Stimulated activated CD8-positive, alpha-beta memory T cell treated with anti-CD3 and anti-CD28 coated beads, Interleukin-4, amount 100 ng/mL, for 1 hour (primary cell): ENCODE data around the gene TRIM40.

Source experiments
- DNase-seq, 2 donors: peaks; one replicate each; pipeline ENCODE4 v3.0.0-alpha.2; 2020; ENCODE audit warnings: low read depth in 2 of 2, low spot score in 1 of 2

TRIM40 gene

DNA sequence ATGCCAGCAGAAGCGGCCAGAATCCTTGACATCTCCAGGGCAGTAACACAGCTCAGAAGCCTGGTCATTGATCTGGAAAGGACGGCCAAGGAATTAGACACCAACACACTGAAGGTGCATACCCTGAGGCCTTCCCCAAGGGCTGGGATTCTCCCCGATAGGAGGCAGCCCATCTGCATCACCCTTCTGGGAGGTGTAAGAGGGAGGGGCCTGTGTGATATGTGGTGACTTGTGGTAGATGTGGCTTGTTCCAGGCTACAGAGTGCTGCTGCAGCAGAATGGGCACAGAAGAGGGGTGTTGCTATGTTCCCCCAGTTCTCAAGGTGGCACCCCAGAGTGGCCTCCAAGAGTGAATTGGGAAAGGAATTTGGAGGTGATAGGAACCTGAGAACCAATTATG lies 11.2 kb downstream of the TRIM40 start:
- DNase-seq: no peak

DNA sequence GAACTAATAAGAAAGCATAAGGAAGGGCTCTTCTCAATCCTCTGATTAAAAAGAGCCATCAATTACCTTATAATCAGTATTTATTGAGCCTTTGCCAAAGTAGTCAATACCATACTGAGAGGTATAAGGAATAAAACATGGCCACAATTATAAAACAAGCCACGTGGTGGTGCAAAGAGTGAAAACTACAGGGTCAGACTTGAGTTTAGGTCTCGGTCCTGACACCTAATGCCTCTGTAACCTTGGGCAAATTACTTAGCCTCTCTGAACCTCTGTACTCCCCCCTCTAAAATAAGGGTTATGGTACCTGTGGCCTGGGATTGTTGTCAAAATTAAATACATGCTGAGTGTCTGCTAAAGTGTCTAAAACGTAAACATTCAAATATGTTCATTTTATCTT lies 13.3 kb downstream of the TRIM40 start:
- DNase-seq: no peak

DNA sequence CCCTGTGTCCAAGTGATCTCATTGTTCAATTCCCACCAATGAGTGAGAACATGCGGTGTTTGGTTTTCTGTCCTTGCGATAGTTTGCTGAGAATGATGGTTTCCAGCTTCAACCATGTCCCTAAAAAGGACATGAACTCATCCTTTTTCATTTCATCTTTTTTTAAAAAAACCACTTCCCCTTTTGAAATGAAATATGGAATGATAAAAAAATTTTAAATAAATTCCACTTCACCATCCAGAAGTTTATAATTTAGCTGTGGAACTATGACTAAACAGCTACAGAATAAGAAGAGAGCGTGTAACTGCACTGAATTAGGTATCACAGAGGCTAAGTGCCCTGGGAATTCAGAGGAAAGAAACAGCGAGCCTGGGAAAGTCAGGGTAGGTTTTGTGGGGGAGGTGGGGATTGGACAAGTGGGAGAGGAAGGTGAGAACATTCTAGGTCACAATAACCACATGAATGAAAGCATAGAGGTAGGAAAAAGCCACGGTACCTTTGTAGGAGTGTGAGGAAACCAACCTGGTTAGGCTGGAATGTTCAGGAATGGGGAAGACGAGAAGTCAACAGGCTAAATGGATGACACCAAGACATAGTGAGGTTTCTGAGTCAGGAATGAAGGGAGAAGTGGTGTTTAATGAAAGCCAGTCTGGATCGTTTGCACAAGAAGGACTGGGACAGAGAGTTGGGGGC lies 14.1 kb downstream of the TRIM40 start:
- no peak for DNase-seq

DNA sequence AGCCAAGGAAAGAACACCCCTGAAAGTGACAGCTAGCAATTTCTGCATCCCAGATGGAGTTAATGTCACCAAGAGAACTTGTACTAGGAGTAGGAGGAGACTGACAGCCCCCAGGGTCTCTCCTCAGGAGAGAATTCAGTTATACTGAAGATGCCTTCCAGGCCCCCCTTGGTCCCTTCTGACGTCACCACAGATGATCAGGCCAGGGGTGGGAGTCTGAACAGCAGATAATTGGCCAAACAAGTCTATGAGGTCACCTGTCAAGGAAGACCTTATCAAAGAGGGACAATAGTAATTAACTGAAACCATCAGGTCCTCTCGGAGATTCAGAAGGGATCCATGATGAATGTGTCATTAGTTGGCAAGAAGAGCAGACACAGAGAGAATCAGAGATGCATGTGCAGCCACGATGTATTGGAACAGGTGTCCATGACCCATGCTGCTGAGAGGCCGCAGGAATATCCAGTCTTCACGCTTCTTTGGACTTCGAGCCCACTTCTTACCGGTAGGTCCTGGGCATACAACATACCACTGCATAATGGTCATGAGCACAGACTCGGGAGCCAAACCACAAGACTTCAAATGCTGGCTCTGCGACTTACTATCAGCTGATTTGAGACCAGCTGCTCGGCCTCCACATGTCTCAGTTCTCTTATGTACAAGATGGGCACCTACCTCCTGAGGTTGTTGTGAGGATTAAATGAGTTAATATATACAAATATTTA lies 14.9 kb downstream of the TRIM40 start:
- no peak for DNase-seq

DNA sequence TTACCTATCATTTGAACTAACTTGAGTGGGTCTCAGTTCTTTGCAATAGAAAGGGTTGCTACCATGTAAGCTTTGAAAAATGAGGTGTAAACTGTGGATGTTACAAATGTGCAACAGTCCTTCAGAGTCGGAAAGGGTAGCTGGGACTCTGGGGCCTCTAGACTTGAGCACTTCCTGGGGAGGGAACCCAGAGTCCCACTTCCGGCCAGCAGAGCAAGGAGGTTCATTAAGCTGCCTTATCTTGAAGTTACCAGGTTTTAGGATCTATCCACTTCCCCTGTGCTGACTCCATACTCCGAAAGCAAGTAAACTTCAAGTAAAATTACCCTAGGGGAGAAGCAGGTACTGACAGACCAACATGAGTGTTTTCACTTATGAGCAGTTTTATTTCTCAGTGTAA lies 15.6 kb downstream of the TRIM40 start:
- no peak for DNase-seq

DNA sequence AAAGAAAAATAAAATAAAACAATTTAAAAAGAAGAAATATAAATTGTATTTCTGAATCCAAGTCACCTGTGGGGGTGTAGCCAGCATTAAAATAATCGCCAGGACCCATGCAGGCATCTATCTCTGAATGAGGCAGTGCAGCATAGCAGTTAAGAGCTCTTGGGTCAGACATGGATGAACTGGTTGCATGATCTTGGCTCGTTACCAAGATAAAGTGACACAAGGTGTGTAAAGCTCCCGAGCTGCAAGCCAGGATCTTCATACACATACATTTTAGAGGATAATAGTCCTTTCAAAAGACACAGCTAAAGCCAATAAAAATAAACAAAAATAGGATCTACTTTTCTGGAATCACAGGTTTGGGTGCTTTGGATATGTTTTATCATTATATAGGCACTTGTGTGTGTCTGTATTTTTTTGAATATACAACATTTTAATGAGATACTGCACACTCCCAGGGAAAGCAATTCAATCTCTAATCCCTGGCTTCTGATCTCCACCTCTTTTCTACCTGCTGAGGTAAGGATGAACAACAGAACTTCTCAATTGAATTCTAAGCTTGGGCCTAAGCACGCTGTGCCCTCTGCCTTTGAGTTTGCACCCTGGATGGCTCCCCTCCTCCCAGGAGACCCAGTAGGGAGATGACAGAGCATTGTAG lies 16.2 kb downstream of the TRIM40 start:
- no peak for DNase-seq

DNA sequence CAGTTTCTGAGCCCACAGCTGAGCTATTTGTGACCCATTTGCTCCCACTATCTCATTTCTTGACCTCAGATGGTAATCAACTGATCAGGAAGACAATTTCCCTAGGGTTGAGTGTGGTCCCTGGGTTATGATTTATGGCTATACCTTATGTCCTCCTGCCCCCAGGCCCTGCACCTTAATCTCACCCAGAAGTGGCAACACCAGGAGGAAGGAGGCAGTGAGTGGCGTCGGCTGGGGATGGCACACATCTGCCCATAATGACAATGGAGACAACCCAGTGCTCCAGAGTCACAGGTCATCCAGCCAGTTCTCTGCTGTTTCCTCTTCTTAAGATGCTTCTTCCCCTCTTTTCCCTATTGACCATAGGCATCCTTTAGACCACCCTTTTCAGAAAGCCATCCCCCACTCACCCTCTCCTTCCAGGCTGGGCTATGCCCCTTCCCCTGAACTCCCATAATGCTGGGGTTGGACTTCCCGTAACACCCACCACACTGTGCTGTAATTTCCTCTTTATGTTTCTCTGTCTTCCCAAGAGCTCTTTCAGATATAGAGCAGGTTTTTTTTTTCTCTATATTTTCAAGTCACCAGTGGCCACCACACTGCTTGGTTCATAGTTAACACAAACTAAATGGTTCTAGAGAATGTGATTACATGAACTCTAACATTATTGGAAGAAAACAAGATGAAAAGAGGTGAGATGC lies 17.1 kb downstream of the TRIM40 start:
- no peak for DNase-seq

DNA sequence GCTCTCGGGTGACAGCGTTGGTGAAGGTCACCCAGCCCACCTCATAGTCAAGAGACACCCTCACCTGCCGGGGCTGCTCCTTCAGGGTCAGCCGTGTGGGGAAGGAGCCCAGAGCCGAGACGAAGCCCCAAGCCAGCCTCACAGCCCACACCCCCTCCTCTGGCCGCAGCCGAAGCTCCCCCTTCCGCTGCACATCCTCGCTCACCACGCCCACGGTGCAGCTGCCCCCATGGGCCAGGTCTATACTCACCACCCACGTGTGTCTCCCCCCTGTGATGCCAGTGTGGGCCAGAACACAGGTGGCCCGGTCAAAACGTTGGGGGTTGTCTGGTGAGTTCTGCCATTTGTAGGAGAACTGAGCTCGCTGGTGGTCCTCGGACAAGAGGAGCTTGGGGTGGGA lies 18.1 kb downstream of the TRIM40 start:
- DNase-seq: no peak

DNA sequence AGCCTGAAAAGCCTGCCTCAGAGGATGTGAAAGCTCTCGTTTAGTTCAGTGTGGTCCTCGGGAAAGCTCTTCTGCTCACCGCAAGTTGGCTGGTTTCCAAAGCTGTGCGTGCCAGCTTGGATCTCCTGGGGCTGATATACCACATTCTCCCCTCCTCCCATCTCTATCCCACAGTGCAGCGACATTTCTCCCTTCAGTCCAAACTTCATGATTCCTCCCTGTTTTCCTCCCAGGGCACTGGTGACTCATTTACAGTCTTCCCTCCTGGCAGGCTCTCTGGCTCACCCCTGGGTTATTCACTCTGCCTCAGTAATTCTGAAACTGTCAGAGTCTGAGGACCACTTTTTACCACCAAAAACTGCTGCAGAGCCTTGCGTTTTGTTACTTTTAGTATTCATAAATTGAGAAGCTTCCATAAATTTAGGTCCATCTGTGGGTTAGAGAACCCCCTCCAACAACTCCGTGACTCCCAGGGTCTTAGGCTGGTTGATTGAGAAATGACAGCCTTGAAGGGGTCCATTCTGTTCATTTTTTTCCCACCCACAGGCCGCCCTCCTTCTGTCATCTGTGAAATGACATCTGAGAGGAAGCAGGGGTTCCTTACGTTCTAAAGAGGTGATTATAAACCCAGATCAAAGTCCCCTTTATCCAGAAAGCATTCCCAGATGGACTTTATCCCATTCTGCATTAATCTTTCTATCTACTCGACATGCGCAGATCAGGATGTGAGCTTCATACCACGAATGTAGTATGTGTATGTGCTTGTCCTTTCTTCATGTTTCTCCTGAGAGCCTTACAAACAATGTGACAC lies 19.0 kb downstream of the TRIM40 start:
- no peak for DNase-seq

DNA sequence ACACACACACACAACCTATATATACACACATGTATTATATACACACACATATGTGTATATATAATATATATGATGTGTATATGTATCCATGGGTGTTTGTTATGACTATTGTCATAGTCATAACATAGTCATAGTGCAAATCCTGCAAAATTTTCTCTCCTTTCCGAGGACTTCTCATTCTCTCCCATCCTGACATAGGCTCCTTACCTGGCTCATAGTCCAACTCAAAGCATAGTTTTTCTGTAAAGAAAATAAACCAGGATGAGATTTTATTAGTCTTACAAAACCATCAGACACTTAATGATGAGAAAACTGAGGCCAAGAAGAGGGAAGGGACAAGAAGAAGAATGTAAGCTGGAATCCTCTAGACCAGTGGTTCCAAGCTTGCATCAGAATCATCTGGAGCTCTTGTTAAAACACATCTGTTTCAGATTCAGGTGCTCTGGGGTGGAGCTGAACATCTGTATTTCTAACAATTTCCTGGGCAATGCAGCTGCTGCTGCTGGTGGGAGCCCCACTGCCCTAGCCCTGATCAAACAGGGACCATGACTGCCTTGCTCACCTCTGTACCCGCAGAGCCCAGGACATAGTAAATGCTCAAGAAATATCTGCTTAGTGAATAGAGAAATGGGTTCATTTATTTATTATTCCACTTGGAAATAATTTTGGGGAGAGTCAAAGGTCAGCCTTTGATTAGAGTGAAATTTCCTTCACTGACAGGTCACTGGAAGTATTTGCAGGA lies 19.8 kb downstream of the TRIM40 start:
- no peak for DNase-seq

DNA sequence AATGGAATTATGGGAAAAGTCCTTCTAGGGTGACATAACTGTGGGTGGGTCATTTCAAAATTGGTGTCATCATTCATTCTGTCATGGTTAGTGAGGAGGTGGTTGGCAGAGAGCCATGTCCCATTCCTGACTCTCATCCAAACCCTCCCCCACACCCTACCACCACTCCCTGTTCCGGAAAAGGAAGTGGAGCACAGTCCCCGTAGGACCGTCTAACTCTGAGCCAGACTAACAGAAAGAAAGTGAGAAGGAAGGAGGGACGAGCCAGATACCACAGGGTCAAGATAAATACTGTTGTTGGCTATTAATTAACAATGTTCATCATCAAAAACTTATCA lies 20.3 kb downstream of the TRIM40 start:
- DNase-seq: no peak

DNA sequence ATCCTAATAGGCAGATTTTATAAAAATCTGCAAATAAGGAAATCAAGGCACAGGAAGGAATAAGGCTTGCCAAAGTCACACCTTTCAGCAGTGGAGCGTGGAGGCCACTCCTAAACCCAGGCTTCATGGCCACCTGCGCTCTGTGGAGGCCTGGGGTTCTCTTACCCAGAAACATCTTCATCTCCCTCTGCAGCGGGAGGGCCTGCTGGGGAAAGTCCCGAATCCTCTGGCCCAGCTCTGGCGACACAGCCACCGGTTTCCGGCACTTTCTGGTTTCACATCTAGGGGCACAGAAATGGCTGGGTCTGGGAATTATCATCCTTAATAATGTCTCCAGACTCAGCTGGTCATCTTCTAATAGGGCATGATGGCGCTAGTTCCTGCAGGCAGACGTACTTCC lies 20.8 kb downstream of the TRIM40 start:
- no peak for DNase-seq

DNA sequence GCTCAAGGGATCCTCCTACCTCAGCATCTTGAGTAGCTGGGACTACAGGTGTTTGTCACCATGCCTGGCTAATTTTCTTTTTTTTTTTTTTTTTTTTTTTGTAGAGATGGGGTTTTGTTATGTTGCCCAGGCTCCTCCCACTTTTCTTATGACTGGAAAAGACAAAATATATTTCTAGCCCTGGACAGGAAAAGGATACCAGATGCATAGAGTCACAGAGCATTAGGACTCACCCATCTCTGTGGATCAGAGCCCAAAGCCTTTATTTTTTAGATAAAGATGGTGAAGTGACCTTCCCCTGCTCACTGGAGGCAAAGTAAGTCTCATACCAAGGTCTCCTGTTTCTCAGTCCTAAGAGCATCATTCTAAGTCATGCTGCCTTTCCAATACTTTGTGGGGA lies 21.6 kb downstream of the TRIM40 start:
- DNase-seq: no peak

DNA sequence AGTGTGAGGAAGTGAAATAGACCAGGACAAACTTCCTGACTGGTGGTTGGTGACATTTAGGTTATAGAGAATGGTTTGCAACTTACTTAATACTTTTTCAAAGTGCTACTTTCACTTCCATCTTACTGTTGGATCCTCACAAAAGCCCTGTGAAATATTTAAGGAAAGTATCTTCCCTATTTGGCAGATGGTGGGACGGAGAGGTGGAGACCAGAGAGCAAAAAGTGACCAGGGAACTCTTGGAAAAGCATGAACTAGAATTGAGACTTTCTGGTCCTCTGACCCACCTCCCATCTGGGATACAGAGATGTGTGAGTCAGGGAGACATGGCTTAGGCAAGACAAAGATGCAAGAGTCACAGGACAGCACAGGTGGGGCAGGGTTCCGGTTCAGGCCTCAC lies 22.1 kb downstream of the TRIM40 start:
- no peak for DNase-seq

DNA sequence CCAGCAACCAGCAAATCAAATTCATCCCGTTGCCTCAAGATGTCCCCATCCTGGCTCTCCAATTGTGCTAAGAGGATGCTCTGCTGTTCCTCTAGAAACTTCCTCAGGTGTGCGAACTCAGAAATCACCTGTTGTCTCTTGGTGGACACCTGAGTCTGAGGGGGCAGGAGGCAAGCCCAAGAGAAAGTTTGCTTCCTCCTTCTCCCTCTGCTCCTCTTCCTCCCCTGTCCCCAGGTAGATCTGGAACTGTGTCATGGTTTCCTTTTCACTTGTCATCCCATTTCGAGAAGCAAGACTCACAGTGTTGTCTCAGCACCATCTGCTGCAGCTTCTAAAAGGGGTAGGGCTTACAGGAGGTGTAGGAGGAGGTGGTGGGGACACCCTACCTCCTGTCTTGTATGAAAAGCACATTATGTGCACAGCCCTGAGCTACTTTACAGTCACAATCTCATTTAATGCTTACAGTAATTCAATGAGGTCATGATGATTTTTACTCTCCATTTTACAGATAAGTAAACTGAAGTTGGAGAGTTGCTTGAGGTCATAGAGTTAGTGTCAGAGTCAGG lies 22.6 kb downstream of the TRIM40 start:
- no peak for DNase-seq

DNA sequence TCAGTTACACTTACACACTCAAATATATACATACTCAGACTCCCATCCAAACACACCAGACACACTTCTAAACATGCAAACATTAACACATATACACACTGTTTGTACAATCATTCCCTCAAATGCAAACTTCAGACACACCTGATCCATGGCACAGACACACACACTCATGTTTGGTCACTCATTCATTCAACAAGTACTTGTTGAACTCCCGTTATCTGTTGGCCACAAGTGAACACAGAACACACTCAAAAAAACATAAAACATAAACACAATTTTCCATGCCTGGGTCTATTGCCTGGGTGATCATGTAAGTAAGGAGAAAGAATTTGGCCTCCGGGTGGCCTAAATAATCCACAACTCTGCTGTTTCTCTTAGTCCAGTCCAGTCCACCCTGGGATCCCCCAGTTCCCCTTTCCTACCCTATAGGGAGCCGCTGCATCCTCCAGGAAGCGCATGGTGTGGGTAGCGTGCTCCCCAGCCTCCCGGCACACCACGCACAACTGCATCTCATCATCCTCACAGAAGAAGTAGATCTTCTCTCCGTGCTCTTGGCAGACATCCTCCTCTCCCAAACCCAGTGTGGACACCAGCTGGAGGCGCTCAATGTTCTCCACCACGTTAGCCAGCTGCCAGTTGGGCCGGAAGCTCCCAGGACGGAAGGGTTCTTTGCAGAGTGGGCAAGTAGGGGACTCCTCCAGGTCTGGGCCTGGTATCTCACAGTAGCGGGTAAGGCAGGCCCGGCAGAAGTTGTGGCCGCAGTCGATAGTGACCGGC lies 24.3 kb downstream of the TRIM40 start:
- DNase-seq: no peak

DNA sequence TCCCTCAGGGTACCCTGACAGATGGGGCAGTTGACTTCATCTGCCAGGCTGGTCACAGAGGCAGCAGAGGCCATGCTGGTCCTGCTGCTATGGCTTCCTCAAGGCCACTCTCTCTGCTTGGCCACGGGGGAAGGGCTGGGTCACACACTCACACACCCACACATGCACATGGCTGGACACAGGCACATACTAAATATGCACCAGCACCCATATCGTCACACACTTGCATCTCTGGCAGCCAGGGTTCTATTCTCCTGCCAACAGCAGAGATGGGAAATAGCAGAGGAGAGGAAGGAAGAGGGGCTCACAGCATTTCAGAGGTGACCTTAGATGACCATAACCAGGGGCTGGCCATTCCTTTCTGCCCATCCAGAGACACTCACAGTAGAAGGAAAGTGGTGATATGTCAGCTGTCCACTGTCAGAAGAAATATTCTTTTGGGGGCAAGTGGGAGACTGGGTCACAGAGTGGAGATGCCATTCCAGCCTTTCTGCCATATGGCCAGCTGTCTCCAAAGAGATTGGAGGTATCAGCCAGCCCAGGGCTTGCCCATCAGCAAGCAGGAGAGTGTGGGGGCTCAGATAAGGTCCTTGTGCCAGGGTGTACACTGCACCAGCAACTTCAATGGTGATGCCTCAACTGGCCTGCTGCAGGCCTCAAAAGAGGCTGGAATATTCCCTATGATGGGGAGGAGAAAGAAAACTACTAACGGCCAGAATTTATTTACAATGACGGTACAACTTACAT lies 25.0 kb downstream of the TRIM40 start, which contains the start of gene TRIM10:
Gene TRIM10 (minus strand): TSS at position 427 of the 747 bp plus-strand sequence. CDS start 353 bp downstream, at position 74.
- DNase-seq: no peak

DNA sequence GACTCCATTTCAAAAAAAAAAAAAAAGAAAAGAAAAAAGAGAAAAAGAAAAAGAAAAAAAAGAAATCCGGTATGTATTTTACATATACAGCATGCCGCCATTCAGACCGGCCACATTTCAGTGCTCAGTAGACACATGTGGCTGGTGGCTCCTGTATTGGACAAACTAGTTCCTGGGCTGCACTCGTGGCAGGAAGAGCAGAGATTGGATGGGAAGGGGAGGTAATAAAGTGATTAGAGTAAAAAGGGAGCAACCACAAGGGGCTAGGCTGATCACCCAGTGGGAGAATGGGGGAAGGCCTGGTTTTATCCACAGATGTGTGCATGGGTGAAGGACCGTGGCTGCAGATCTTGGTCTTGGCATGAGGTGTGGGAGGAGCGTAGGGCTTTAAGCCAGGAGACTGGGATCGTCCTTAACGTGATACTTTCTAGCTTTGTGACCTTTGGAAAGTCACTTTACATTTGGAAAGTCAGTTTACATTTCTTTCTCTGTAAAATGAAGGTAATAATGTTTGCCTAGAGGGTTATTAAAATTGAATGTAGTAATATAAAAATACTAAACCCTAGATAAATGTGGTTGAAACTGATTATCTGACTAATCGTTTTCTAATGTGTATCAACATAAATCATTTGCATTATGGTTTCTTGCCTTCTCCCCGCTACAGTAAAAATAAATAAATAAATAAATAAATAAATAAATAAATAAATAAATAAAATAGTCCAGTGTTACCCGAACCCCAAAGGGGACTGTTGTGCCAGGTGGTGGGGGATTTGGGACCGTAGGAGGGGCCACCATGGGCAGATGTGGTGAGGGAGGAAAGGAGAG lies 26.5 kb downstream of the TRIM40 start:
- DNase-seq: no peak
